ENCODE results near the gene RAI2.

RAI2 gene

GRCh38 chrX:17788439-17788838 lies 72.7 kb downstream of the RAI2 start:
- in situ Hi-C loops (cut with MboI; ENCODE audit: low sequenced_read_pairs) = loop anchor here (25.0 kb wide), 1 partner anchor 599 kb away; no protein-coding TSS in a partner anchor

GRCh38 chrX:17787557-17787956 lies 73.5 kb downstream of the RAI2 start:
- in situ Hi-C loops (cut with MboI; ENCODE audit: low sequenced_read_pairs) = loop anchor here (25.0 kb wide), 1 partner anchor 600 kb away; no protein-coding TSS in a partner anchor

- in situ Hi-C loops (cut with MboI; ENCODE audit: low sequenced_read_pairs) = loop anchor here (25.0 kb wide), 1 partner anchor 601 kb away; no protein-coding TSS in a partner anchor
Observed at GRCh38 chrX:17786554-17787347, 74.3 kb downstream of the RAI2 start.

GRCh38 chrX:17779434-17779833 lies 81.7 kb downstream of the RAI2 start:
- in situ Hi-C loops (cut with MboI; ENCODE audit: low sequenced_read_pairs) = loop anchor here (25.0 kb wide), 1 partner anchor 608 kb away; no protein-coding TSS in a partner anchor

GRCh38 chrX:17778997-17779396 lies 82.1 kb downstream of the RAI2 start:
- in situ Hi-C loops (cut with MboI; ENCODE audit: low sequenced_read_pairs) = loop anchor here (25.0 kb wide), 1 partner anchor 608 kb away; no protein-coding TSS in a partner anchor

GRCh38 chrX:17774053-17774452 lies 87.0 kb downstream of the RAI2 start:
- in situ Hi-C loops (cut with MboI; ENCODE audit: low sequenced_read_pairs) = no loop called here

- in situ Hi-C loops (cut with MboI; ENCODE audit: low sequenced_read_pairs) = no loop called here
Observed at GRCh38 chrX:17773221-17773876, 87.7 kb downstream of the RAI2 start.

- in situ Hi-C loops (cut with MboI; ENCODE audit: low sequenced_read_pairs) = no loop called here
Observed at GRCh38 chrX:17769701-17770269, 91.3 kb downstream of the RAI2 start.

GRCh38 chrX:17768997-17769396 lies 92.1 kb downstream of the RAI2 start:
- in situ Hi-C loops (cut with MboI; ENCODE audit: low sequenced_read_pairs) = no loop called here

GRCh38 chrX:17767734-17768133 lies 93.4 kb downstream of the RAI2 start:
- in situ Hi-C loops (cut with MboI; ENCODE audit: low sequenced_read_pairs) = no loop called here

GRCh38 chrX:17759990-17760389 lies 101.1 kb downstream of the RAI2 start:
- in situ Hi-C loops (cut with MboI; ENCODE audit: low sequenced_read_pairs) = no loop called here

GRCh38 chrX:17758382-17758781 lies 102.7 kb downstream of the RAI2 start:
- in situ Hi-C loops (cut with MboI; ENCODE audit: low sequenced_read_pairs) = no loop called here

GRCh38 chrX:17750436-17750835 lies 110.7 kb downstream of the RAI2 start:
- in situ Hi-C loops (cut with MboI; ENCODE audit: low sequenced_read_pairs) = no loop called here
